WI38 (cell line): ENCODE measurements around the gene MAP2K6.

ENCODE experiments used
- H3K4me3 ChIP-seq: 2 replicates; pipeline ENCODE4 v1.5.1; 2011; ENCODE audit warnings: low read depth, mild to moderate bottlenecking, control low read depth, low read length
- CTCF ChIP-seq: IDR thresholded peaks from 2 replicates; pipeline ENCODE4 v1.5.1; 2012; ENCODE audit warnings: low read depth, mild to moderate bottlenecking, control low read depth, low read length

The MAP2K6 gene

GRCh38 chr17:69533481-69534234, 119.2 kb downstream of the MAP2K6 start:
- no peak for TF ChIP-seq CTCF
- H3K4me3 ChIP-seq: no peak overlapping the region

- TF ChIP-seq CTCF: no peak
- no peak overlapping the region for H3K4me3 ChIP-seq
Measured at GRCh38 chr17:69534235-69534621, 119.7 kb downstream of the MAP2K6 start.

DNA sequence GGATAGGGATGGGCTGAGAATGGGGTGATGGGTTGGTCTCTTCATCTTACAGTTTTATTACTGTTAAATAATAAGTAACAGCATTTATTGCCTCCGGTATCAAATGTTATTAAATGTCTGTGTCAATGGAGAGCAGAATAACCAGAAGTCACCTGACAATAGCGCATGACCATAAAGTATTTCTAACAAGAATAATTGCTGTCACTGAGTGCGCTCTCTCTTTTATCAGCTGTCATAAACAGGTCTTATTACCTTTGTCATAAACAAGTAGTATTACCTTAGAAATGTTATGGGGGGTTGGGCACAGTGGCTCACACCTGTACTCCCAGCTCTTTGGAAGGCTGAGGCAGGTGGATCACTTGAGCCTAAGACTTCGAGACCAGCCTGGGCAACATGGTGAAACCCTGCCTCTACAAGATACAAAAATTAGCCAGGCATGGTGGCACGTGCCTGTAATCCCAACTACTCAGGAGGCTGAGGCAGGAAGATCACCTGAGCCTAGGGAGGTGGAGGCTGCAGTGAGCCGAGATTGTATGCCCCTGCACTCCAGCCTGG, 120.6 kb downstream of the MAP2K6 start:
- TF ChIP-seq CTCF: no peak
- no peak overlapping the region for H3K4me3 ChIP-seq

- TF ChIP-seq CTCF: no peak
Measured at GRCh38 chr17:69538795-69539194, 124.3 kb downstream of the MAP2K6 start.

GRCh38 chr17:69539274-69539673, 124.8 kb downstream of the MAP2K6 start:
- TF ChIP-seq CTCF: no peak
- peak overlapping the region; percentile 3 for H3K4me3 ChIP-seq

More at GRCh38 chr17:69538795-69539194, 124.3 kb downstream of the MAP2K6 start:
- no peak overlapping the region for H3K4me3 ChIP-seq

DNA sequence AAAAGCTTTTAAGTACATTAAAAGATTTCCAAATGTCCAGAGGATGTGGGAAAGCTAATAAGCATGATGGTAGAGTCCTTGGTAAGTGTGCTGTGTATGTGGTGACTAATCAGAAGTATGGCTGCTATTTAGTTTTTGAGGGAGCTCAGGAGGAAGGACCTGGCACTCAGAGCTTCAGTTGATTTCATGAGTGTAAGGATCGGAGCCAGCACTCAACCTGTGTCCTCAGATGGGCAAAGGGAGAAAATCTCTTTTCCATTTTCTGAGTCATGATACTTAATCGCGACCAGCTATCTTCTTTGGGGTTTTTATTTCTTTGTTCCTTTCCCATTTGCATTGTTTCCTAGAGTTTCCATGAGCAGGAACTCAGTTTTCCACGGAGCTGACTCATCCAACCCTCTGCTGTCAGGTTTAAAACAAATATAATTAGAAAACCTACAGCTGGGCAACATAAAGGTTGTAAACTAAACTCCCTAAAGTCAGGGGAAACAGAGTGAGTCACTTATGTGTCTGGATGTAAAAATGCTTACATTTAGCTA, 125.4 kb downstream of the MAP2K6 start:
- no peak for TF ChIP-seq CTCF
- peak overlapping the region; percentile 3 for H3K4me3 ChIP-seq

GRCh38 chr17:69540356-69540755, 125.9 kb downstream of the MAP2K6 start:
- peak overlapping the region; percentile 3; the same call in 1 of the 2 replicates for H3K4me3 ChIP-seq
- no peak for TF ChIP-seq CTCF
